ENCODE results near the gene TMEFF1. TPM values are rescaled to one million over a fixed set of nuclear protein-coding genes. Genes with fewer than 3 reads are reported as not detected.

TMEFF1 gene
- total and polyA plus RNA-seq, 10 of the 15 experiments (the other 5 are each of a cell fraction or from before 2014, with no cell fraction given): 0.03 to 0.55 (median 0.11) TPM; not detected in 3

GRCh38 chr9:100488177-100488576 is 15.2 kb downstream of the TMEFF1 start (continued):
- TF ChIP-seq IRF3 (IDR thresholded peaks at IDR 0.05) (no peak), CUX1 (IDR thresholded peaks at IDR 0.05; ENCODE audit: insufficient replicate concordance, low read depth, low read length) (no peak), TCF3 (IDR thresholded peaks at IDR 0.05; ENCODE audit: borderline replicate concordance, insufficient read depth, low read depth, low read length) (no peak), YBX1 (IDR thresholded peaks at IDR 0.05) (no peak), CEBPB (IDR thresholded peaks at IDR 0.05; ENCODE audit: borderline replicate concordance in 1 of 2, low read depth in 2 of 2, low read length in 2 of 2) (no peak), EZH2 (IDR thresholded peaks at IDR 0.05; ENCODE audit: borderline replicate concordance, control insufficient read depth, low read depth, low read length) (no peak), TCF7 (IDR thresholded peaks at IDR 0.05; ENCODE audit: borderline replicate concordance) (no peak), BCL3 (IDR thresholded peaks at IDR 0.05; ENCODE audit: borderline replicate concordance, insufficient read depth, low read depth, low read length, poor library complexity, severe bottlenecking) (no peak)

Data from GM12878 (cell line).